Breast epithelium (tissue), 4 donors: ENCODE data around the gene RASAL1. TPM values are rescaled to one million over a fixed set of nuclear protein-coding genes. Genes with fewer than 3 reads are reported as not detected.

Source experiments
- DNase-seq, 2 donors: peaks; one replicate each; pipeline ENCODE4 v3.0.0-alpha.2; 2019; ENCODE audit warnings: low spot score in 2 of 2
- H3K27ac ChIP-seq, 2 donors: fragments of 200-600 bp; sonication (generic) in 1 of 2; one replicate each; pipeline ENCODE4 v1.5.1; 2016 to 2019; ENCODE audit warnings: mild to moderate bottlenecking in 1 of 2
- H3K27me3 ChIP-seq, 2 donors: fragments of 200-600 bp; sonication (generic) in 1 of 2; one replicate each; pipeline versions ENCODE4 v1.5.1 to v1.6.0; 2017 to 2019; ENCODE audit warnings: control low read depth in 1 of 2, mild to moderate bottlenecking in 1 of 2
- H3K36me3 ChIP-seq: fragments of 200-600 bp; one replicate; pipeline ENCODE4 v1.5.1; 2019
- H3K4me1 ChIP-seq, 2 donors: fragments of 200-600 bp; sonication (generic); one replicate each; pipeline ENCODE4 v1.5.1; 2016 to 2019; ENCODE audit warnings: control low read depth in 1 of 2
- H3K4me3 ChIP-seq, 3 donors: fragments of 200-600 bp; sonication (generic); 1 replicate in 2 of 3; 2 replicates in 1 of 3; pipeline ENCODE4 v1.5.1; 2016 to 2019; ENCODE audit warnings: mild to moderate bottlenecking in 3 of 3, moderate library complexity in 2 of 3
- H3K9me3 ChIP-seq, 2 donors: fragments of 200-600 bp; sonication (generic) in 1 of 2; one replicate each; pipeline ENCODE4 v1.5.1; 2016 to 2019; ENCODE audit warnings: control low read depth in 1 of 2
- POLR2A ChIP-seq: fragments of 450-650 bp; IDR thresholded peaks from one replicate; pipeline ENCODE4 v1.6.1; 2016; ENCODE audit warnings: antibody characterized with exemption, mild to moderate bottlenecking, moderate library complexity
- POLR2AphosphoS5 ChIP-seq, 3 donors: sonication (generic); formaldehyde crosslinking; IDR thresholded peaks; one replicate each; pipeline ENCODE4 v1.6.1; 2017; ENCODE audit warnings: antibody characterized with exemption in 3 of 3
- intact Hi-C: fragments of 100-400 bp; cut with DNase I; formaldehyde crosslinking; loops from one replicate; pipeline ENCODE4 v1.15.1; 2023; ENCODE audit warnings: low total_unique reads
- total RNA-seq, 3 donors: library from RNA; depleted of rRNA; stranded (reverse); fragments of >200 nt; gene quantifications; one replicate each; pipeline ENCODE4 v1.1.0, GENCODE V29; 2016
- TF ChIP-seq, protein P1 (sequence below), 3 donors: fragments of 450-650 bp; IDR thresholded peaks; one replicate each; pipeline ENCODE4 v1.5.1; 2016 to 2017; ENCODE audit warnings: antibody characterized with exemption in 3 of 3, mild to moderate bottlenecking in 3 of 3, moderate library complexity in 3 of 3

Gene RASAL1
- total RNA-seq, 3 donors from 2014 or later, result 1.3 to 6.7 TPM; not detected in 1

GRCh38 chr12:113063396-113064350 is 71.9 kb downstream of the RASAL1 start:
- DNase-seq, result no peak
- no peak overlapping the region for H3K27ac ChIP-seq
- TF ChIP-seq, protein P1, sequence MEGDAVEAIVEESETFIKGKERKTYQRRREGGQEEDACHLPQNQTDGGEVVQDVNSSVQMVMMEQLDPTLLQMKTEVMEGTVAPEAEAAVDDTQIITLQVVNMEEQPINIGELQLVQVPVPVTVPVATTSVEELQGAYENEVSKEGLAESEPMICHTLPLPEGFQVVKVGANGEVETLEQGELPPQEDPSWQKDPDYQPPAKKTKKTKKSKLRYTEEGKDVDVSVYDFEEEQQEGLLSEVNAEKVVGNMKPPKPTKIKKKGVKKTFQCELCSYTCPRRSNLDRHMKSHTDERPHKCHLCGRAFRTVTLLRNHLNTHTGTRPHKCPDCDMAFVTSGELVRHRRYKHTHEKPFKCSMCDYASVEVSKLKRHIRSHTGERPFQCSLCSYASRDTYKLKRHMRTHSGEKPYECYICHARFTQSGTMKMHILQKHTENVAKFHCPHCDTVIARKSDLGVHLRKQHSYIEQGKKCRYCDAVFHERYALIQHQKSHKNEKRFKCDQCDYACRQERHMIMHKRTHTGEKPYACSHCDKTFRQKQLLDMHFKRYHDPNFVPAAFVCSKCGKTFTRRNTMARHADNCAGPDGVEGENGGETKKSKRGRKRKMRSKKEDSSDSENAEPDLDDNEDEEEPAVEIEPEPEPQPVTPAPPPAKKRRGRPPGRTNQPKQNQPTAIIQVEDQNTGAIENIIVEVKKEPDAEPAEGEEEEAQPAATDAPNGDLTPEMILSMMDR (IDR thresholded peaks at IDR 0.05), result no peak
- no peak for TF ChIP-seq POLR2AphosphoS5 (IDR thresholded peaks at IDR 0.05)
- no peak for TF ChIP-seq POLR2A
- no peaks in the 10 kb centered on the region for H3K4me1 ChIP-seq
- no peaks in the 10 kb centered on the region for H3K9me3 ChIP-seq
- H3K27me3 ChIP-seq, result no peaks in the 10 kb centered on the region
- intact Hi-C loops, result no loop called here
- H3K36me3 ChIP-seq, result no peaks in the 10 kb centered on the region
- H3K4me3 ChIP-seq, result no peak overlapping the region

DNA sequence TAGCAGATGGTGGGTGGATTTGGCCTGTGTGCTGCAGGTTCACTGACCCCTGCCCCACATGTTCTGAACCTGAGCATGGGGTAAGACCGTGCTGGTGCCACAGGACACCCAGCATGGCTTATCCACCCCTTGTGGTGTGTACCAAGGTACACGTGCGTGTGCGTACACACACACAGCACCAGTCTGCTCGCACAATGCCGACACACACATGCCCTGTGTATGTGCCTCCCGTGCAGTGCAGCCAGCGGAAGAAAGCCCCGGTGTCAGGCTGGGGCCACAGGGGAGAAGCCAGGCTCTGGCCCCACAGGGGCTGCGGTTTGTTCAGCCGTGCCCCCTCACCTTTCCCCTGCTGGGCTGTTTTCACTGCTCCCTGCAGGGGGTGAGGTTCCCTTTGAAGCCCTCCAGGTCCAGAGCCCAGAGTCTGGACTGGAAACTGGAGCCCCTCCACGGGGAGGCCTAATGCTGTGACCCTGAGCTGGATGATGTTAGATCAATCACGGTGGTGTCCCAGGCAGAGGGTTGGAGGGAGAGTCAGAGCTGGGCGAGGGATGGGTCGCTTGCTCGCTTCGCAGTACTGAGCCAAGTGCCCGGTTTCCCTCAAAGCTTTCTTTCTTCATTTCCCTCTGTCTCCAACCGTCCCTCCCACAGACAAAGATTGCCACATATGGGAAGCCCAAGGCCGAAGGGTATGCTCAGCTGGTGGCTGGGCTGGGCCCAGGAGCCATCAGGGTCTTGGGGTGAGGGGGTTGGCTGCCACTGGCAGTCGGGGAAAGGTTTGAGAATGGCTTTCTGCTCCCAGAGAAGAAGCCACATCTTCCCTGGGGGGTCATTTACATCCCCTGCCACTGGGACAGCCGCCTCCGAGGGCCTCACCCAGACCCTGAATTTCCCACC is 72.8 kb downstream of the RASAL1 start:
- H3K9me3 ChIP-seq, result no peaks in the 10 kb centered on the region
- H3K27me3 ChIP-seq, result no peaks in the 10 kb centered on the region
- DNase-seq, result no peak
- no peak overlapping the region for H3K4me3 ChIP-seq
- no peaks in the 10 kb centered on the region for H3K36me3 ChIP-seq
- no peak for TF ChIP-seq POLR2AphosphoS5 (IDR thresholded peaks at IDR 0.05)
- no peak for TF ChIP-seq POLR2A
- TF ChIP-seq, protein P1 (IDR thresholded peaks at IDR 0.05), result no peak
- no peaks in the 10 kb centered on the region for H3K4me1 ChIP-seq
- intact Hi-C loops, result no loop called here
- H3K27ac ChIP-seq, result no peak overlapping the region

DNA sequence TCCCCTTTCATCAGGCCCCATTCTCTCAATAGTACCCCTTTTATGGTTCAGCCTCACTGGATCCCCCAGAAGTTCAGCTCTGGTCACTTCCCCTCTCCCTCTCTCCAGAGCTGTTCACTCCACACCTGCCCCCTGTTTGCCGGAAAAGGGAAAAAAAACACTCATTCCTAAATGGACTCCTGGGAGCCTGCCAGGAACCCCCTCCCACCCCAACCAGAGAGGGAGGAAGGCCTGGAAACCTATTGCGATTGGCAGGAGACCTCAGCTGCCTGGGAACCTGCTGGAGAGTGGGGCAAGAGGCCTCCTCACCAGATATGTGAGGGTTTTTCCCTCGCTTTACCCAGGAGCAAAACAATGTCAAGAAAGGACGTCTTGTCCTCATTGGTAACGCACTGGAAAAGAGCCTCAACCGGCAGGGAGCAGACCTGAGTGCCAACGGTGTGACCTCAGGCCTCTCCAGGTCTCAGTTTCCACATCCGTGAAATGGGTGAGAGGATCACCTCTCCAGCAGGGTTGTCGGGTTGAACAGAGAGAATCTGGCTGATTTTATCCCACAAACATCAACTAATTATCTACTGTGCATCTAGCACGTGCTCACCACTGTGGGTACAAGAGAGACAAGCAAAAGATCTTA is 74.4 kb downstream of the RASAL1 start:
- H3K9me3 ChIP-seq, result no peaks in the 10 kb centered on the region
- H3K27ac ChIP-seq, result no peak overlapping the region
- no peak overlapping the region for H3K4me3 ChIP-seq
- TF ChIP-seq POLR2A (no peak), POLR2AphosphoS5 (IDR thresholded peaks at IDR 0.05) (no peak)
- TF ChIP-seq, protein P1 (IDR thresholded peaks at IDR 0.05), result no peak
- no peaks in the 10 kb centered on the region for H3K4me1 ChIP-seq
- no peak for DNase-seq
- H3K36me3 ChIP-seq, result no peaks in the 10 kb centered on the region
- intact Hi-C loops, result no loop called here
- H3K27me3 ChIP-seq, result peaks cover 0 to 7% of the 10 kb centered on the region in 2 donors

- no peaks in the 10 kb centered on the region for H3K4me1 ChIP-seq
- no peak for DNase-seq
- peaks cover 0 to 7% of the 10 kb centered on the region in 2 donors for H3K27me3 ChIP-seq
- no peak overlapping the region for H3K4me3 ChIP-seq
- H3K27ac ChIP-seq, result no peak overlapping the region
- intact Hi-C loops, result no loop called here
- no peaks in the 10 kb centered on the region for H3K9me3 ChIP-seq
- no peaks in the 10 kb centered on the region for H3K36me3 ChIP-seq
- TF ChIP-seq, protein P1 (IDR thresholded peaks at IDR 0.05), result no peak
- no peak for TF ChIP-seq POLR2AphosphoS5 (IDR thresholded peaks at IDR 0.05)
- no peak for TF ChIP-seq POLR2A
Observed at GRCh38 chr12:113060336-113060960, 75.1 kb downstream of the RASAL1 start.
